ENCODE results near the gene SUGCT. TPM values are rescaled to one million over a fixed set of nuclear protein-coding genes. Genes with fewer than 3 reads are reported as not detected.
A peak's percentile ranks its signal among the peaks of the same experiment; 100 is the strongest.
"Not testable (repeated sequence)": the region's sequence is repeated elsewhere in the genome, so short reads cannot be mapped to it uniquely, and the experiment has no call there.

The SUGCT gene
- total RNA-seq, 2 experiments from 2014 or later = 1.2 to 1.9 TPM

DNA sequence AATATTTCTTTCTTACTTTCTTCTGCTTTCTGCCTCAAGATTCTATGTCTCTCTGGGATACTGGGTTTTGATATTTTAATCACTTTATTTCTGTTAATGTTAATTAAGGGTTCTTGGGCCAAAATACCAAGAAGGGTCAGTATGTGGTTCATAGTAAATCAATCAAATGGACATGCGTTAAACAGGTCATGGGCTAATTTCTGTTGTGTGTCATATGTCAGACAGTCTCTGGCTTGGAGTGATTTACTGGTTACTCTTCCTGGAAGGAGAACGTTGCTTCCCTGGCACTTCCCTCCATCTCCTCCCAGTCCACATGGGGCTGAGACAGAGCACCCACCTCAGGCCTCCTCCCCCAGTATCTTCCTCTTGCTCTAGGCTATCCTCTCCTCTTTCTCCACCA, 489.1 kb downstream of the SUGCT start:
- Mint-ChIP-seq H3K27ac (no peak overlapping the region), H3K27me3 (no peaks in the 10 kb centered on the region), H3K4me3 (no peak overlapping the region), H3K36me3 (ENCODE audit: low read depth) (no peaks in the 10 kb centered on the region), H3K9me3 (ENCODE audit: low read depth) (no peaks in the 10 kb centered on the region), H3K4me1 (no peaks in the 10 kb centered on the region)
- ChIA-PET POLR2A (no interaction called here), CTCF (no interaction called here)
- no peak for DNase-seq
- intact Hi-C loops (cut with DNase I, micrococcal nuclease) = no loop called here
- ATAC-seq = no peak

DNA sequence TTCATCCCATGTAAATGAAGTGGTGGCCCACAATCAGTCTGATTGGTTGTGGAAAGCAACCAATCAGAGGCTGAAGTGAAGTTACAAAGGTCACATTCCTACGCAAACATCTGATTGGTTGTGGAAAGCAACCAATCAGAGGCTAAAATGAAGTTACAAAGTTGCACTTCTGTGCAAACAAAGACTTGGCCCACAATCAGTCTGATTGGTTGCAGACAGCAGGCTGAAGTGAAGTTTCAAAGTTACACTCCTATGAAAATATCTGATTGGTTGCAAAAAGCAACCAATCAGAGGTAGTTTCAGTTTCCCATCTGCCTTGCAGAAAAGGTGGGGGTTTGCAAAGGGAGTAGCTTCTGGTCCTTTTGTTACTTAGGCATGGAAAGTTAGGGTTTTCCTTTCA, 492.6 kb downstream of the SUGCT start:
- DNase-seq; H3K4me1 Mint-ChIP-seq; CTCF ChIA-PET; H3K27ac Mint-ChIP-seq; H3K4me3 Mint-ChIP-seq; intact Hi-C loops (cut with DNase I, micrococcal nuclease); H3K36me3 Mint-ChIP-seq (ENCODE audit: low read depth); ATAC-seq; POLR2A ChIA-PET; H3K27me3 Mint-ChIP-seq; H3K9me3 Mint-ChIP-seq (ENCODE audit: low read depth): not testable (repeated sequence)

DNA sequence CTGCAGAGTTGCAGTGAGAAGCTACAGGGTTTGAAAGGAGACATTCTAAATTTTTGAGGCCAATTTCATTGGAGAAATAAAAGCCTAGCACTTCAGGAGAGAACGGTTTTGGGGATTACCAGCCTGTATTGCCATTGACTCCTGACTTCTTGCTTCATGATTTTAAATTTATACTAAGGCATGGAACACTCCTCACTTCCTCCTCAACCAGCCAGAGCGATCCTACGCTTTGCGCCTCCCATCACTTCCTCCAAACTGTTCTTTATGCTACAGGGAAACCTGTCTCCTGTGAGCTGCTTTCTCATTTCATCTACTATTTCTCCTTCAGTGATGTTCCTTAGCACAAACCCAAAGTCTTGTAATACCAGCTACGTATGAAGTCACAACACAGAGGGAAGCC, 495.1 kb downstream of the SUGCT start:
- H3K27me3 Mint-ChIP-seq = no peaks in the 10 kb centered on the region
- no peak overlapping the region for H3K4me3 Mint-ChIP-seq
- POLR2A ChIA-PET = no interaction called here
- no peaks in the 10 kb centered on the region for H3K4me1 Mint-ChIP-seq
- no peaks in the 10 kb centered on the region for H3K9me3 Mint-ChIP-seq (ENCODE audit: low read depth)
- ATAC-seq = no peak
- DNase-seq = no peak
- H3K36me3 Mint-ChIP-seq (ENCODE audit: low read depth) = no peaks in the 10 kb centered on the region
- H3K27ac Mint-ChIP-seq = no peak overlapping the region
- CTCF ChIA-PET = no interaction called here
- intact Hi-C loops (cut with DNase I, micrococcal nuclease) = no loop called here

DNA sequence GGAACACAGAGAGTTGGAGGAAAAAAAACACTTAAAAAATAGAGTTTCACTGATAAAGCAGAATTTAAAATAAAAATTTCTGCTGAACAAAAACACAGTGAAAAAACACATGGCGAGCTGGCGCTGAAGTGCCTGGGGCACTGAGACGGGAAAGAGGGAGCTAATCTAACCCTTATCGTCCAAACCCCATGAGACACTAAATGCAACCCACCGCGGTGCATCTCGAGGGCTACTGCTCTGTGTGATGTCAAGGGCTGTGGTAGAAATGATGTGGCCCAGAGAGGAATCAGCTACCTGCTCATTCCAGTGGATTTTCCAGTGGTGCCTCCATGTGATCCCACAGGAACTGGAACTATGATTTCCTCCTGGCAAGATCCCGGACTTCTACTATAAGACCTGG, 499.3 kb downstream of the SUGCT start:
- H3K4me3 Mint-ChIP-seq = no peak overlapping the region
- H3K36me3 Mint-ChIP-seq (ENCODE audit: low read depth) = no peaks in the 10 kb centered on the region
- DNase-seq (no peak), ATAC-seq (no peak)
- POLR2A ChIA-PET = no interaction called here
- peaks cover 1% of the 10 kb centered on the region for H3K27me3 Mint-ChIP-seq
- CTCF ChIA-PET = no interaction called here
- intact Hi-C loops (cut with DNase I, micrococcal nuclease) = no loop called here
- H3K27ac Mint-ChIP-seq = no peak overlapping the region
- H3K4me1 Mint-ChIP-seq = no peaks in the 10 kb centered on the region
- no peaks in the 10 kb centered on the region for H3K9me3 Mint-ChIP-seq (ENCODE audit: low read depth)

DNA sequence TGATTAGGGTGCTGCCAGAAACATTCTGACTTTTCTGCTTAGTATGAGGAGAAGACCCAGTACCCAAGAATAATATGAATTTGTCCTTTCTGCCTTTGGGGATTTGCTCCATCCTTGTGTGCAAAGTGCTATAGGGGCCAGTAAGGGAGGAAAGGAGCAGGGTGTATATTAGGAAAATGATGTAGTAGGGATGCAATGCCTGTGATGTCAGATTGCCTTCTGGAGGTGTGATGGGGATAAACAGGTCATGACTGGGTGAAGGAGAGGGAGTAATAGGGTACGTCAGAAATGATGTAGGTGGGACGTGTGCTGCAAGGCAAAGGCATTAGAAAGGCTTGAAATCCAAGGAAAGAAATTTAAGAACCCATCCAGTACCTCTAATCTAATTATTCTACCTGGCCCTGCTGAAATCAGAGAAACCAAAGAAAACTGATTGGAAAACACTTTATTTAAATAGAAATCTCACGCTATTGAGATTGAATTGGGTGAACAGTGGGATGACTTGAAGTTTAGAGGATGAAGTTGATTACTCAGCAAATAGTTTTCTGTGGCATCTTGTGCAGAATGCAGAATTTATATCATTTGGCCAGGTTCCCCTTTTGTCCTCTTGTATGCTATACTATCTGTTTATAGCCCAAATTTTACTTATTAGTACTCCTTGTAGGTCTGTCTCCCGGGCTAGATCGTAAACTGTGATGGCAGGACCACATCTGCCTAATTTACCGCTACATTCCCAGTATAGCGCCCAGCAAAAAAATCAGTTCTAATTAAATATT, 503.9 kb downstream of the SUGCT start:
- Mint-ChIP-seq H3K9me3 (ENCODE audit: low read depth) (no peaks in the 10 kb centered on the region), H3K27ac (no peak overlapping the region), H3K27me3 (peaks cover 2% of the 10 kb centered on the region), H3K36me3 (ENCODE audit: low read depth) (no peaks in the 10 kb centered on the region), H3K4me3 (no peak overlapping the region), H3K4me1 (no peaks in the 10 kb centered on the region)
- DNase-seq = no peak
- ChIA-PET POLR2A (no interaction called here), CTCF (interaction anchor here (0.7 to 0.8 kb wide), 2 partner anchors 24 to 29 kb away, joined by 3 read pairs; no protein-coding TSS in a partner anchor)
- intact Hi-C loops (cut with DNase I, micrococcal nuclease) = no loop called here
- ATAC-seq = no peak

DNA sequence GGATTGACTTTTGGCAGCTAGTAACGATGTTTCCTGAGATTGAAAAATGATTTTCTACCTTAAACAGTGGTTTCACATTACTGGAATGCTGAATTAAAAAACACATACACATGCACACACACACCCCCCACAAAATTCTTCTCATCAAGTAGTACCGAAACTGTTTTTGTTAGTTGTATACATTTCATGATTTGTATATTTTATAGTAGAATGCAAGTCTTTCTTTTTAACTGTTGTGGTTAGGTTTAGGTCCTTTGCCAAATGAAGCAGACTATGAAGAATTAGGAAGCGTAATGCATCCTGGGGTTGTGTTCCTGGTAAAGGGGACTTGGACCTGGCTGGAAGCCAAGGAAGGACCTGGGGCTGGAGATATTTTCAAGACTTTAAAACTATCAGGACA, 505.8 kb downstream of the SUGCT start:
- H3K27me3 Mint-ChIP-seq = peaks cover 4% of the 10 kb centered on the region
- ChIA-PET POLR2A (no interaction called here), CTCF (interaction anchor here (0.6 kb wide), 1 partner anchor 70 kb away, joined by 3 read pairs; no protein-coding TSS in a partner anchor)

DNA sequence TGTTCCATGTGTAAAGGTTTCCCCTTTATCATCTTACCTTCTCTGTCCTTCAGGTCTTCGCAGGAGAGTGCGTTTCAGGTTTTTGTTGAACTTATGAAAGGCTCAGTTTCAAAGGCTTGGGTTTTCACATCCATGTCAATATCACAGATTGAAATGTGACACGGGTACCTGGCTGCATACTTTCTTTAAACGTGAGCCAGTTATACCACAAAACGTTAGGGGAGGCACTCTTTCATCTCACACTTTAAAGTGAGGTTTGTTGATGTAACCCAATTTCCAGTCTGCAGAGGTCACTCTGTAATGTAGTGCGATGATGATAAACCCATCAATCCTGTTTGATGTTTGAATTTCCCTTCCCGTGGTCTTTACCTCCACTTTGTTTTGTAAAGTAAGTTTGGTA, 506.9 kb downstream of the SUGCT start:
- peaks cover 8% of the 10 kb centered on the region for H3K4me1 Mint-ChIP-seq
- ATAC-seq (no peak), DNase-seq (no peak)
- no peak overlapping the region for H3K27ac Mint-ChIP-seq
- peaks cover 4% of the 10 kb centered on the region for H3K27me3 Mint-ChIP-seq
- H3K4me3 Mint-ChIP-seq = no peak overlapping the region
- no peaks in the 10 kb centered on the region for H3K36me3 Mint-ChIP-seq (ENCODE audit: low read depth)
- ChIA-PET CTCF (no interaction called here), POLR2A (no interaction called here)
- H3K9me3 Mint-ChIP-seq (ENCODE audit: low read depth) = no peaks in the 10 kb centered on the region
- intact Hi-C loops (cut with DNase I, micrococcal nuclease) = no loop called here

More for the DNA sequence above, 505.8 kb downstream of the SUGCT start:
- Mint-ChIP-seq H3K36me3 (ENCODE audit: low read depth) (no peaks in the 10 kb centered on the region), H3K27ac (no peak overlapping the region), H3K9me3 (ENCODE audit: low read depth) (no peaks in the 10 kb centered on the region), H3K4me3 (no peak overlapping the region), H3K4me1 (peaks cover 8% of the 10 kb centered on the region)
- DNase-seq (no peak), ATAC-seq (no peak)
- intact Hi-C loops (cut with DNase I, micrococcal nuclease) = no loop called here

DNA sequence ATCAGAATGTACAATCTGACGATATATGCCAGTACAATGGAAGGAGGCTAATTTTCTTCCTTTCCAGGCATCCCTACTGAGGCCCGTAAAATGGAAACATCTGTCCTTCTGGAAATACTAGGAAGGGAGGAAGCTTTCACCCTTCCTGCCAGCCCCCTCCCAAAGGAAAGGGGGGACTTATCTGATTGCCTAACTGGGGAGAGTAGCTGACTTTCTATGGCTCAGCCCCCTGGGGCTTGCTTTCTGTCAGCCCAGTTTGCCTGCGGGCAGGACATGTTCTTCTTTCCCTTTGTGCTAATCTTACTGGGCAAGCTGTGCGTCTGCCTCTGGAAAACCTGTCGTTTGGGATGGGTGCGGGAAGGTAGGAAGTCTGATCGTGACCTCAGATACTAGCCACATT, 508.9 kb downstream of the SUGCT start:
- no peaks in the 10 kb centered on the region for H3K9me3 Mint-ChIP-seq (ENCODE audit: low read depth)
- no peaks in the 10 kb centered on the region for H3K36me3 Mint-ChIP-seq (ENCODE audit: low read depth)
- H3K27ac Mint-ChIP-seq = no peak overlapping the region
- intact Hi-C loops (cut with DNase I, micrococcal nuclease) = no loop called here
- peaks cover 4% of the 10 kb centered on the region for H3K27me3 Mint-ChIP-seq
- CTCF ChIA-PET = interaction anchor here (0.6 kb wide), 2 partner anchors 18 to 59 kb away, joined by 3 read pairs; no protein-coding TSS in a partner anchor
- ATAC-seq (no peak), DNase-seq (no peak)
- H3K4me3 Mint-ChIP-seq = no peak overlapping the region
- peaks cover 8% of the 10 kb centered on the region for H3K4me1 Mint-ChIP-seq
- POLR2A ChIA-PET = no interaction called here

DNA sequence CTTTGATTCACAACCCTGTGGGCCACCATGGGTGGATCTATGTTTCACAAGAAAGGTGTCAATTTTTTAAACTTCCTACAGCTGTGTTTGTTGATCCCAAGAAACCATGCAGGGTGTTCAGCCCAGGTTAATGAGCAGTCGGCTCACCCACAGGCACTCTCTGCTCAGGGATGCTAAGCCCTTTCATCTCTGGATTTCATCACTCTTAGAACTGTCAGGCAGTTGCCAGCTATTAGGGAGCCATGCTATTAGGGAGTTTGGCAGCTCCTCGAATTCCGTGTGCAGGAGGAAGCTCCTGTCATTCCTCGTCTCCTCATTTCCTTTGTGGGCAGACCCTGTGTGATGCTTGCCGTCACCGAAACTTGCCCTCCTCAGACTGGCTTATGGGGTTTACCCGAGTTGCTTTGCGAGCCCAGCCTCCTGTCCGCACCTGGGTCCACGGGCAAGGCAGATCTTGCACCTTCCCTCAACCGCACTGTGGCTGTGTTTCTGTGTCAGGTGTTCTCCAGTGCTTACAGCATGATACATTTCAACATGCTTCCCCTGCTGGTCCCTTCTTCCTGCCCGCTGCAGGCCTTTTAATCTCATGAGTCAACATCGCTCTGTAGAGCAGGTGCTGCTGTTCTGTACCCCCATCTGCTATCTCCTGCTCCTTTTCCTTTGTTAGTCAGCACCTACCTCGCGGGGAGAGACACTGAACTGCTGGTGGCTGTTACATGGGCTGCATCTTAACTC, 509.8 kb downstream of the SUGCT start:
- ChIA-PET CTCF (interaction anchor here (0.6 kb wide), 2 partner anchors 17 to 60 kb away, joined by 3 read pairs; no protein-coding TSS in a partner anchor), POLR2A (no interaction called here)
- no peak overlapping the region for H3K4me3 Mint-ChIP-seq
- peaks cover 8% of the 10 kb centered on the region for H3K4me1 Mint-ChIP-seq
- H3K36me3 Mint-ChIP-seq (ENCODE audit: low read depth) = no peaks in the 10 kb centered on the region
- peaks cover 2% of the 10 kb centered on the region for H3K27me3 Mint-ChIP-seq
- intact Hi-C loops (cut with DNase I, micrococcal nuclease) = no loop called here
- peak; percentile 52 for DNase-seq
- H3K27ac Mint-ChIP-seq = no peak overlapping the region
- no peaks in the 10 kb centered on the region for H3K9me3 Mint-ChIP-seq (ENCODE audit: low read depth)
- ATAC-seq = peak; percentile 90

DNA sequence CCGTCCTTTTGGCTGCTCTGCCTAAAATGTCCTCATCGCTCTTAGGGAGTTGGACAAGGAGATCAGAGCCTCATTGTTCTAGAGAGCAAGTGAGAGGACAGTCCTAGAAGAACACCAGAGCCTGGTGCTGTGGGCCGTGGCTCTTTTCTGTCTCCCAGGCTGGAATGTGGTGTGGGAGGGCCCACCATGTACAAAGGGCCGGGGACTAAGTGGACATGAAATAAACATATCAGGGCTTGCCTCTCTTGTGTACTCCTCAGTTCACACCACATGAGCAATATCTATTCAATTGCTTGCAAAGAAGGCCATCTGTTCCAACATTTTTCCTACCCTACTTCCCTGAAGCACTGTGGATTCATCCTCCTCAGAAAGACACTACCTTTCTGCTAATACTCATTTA, 510.4 kb downstream of the SUGCT start:
- intact Hi-C loops (cut with DNase I, micrococcal nuclease) = no loop called here
- ATAC-seq (no peak), DNase-seq (no peak)
- H3K27ac Mint-ChIP-seq = no peak overlapping the region
- H3K9me3 Mint-ChIP-seq (ENCODE audit: low read depth) = no peaks in the 10 kb centered on the region
- peaks cover 2% of the 10 kb centered on the region for H3K27me3 Mint-ChIP-seq
- H3K4me3 Mint-ChIP-seq = no peak overlapping the region
- H3K4me1 Mint-ChIP-seq = peaks cover 8% of the 10 kb centered on the region
- ChIA-PET POLR2A (no interaction called here), CTCF (no interaction called here)
- no peaks in the 10 kb centered on the region for H3K36me3 Mint-ChIP-seq (ENCODE audit: low read depth)

DNA sequence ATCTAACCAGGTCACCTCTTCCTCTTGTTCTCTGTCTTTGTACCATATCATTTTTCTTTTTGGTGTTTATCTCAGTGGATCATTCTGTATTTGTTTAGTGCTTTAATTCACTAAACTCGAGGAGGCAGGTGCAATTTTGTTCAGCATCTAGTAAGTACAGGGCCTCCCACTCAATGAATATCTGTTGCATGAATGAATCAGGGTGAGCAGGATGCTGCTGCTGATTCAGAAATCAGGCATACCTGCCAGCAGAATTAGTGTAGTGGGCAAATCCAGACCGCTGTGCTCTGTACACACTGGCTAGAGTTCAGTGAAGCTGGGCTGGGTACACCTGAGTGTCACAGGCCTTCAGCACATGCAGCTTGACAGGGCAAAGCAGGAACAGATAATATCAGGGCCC, 511.9 kb downstream of the SUGCT start:
- ChIA-PET POLR2A (no interaction called here), CTCF (no interaction called here)
- H3K4me3 Mint-ChIP-seq = no peak overlapping the region
- peaks cover 10% of the 10 kb centered on the region for H3K4me1 Mint-ChIP-seq
- peaks cover 6% of the 10 kb centered on the region for H3K9me3 Mint-ChIP-seq (ENCODE audit: low read depth)
- no peak for ATAC-seq
- H3K27me3 Mint-ChIP-seq = peaks cover 2% of the 10 kb centered on the region
- intact Hi-C loops (cut with DNase I, micrococcal nuclease) = no loop called here
- H3K36me3 Mint-ChIP-seq (ENCODE audit: low read depth) = no peaks in the 10 kb centered on the region
- DNase-seq = no peak
- no peak overlapping the region for H3K27ac Mint-ChIP-seq

DNA sequence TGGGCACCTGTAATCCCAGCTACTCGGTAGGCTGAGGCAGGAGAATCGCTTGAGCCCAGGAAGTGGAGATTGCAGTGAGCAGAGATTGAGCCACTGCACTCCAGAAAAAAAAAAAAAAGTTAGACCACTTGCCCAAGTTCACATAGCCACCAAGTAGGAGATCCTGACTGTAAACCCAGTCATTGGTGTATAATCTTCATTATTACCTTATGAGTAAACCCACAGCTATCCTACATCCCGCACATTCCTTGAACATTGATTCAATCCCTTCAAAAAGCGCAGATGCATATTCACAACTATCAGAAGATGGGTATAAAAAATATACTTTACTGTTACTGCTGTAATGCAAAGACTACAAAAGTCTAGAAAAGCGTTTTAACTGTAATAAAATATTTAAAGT, 512.9 kb downstream of the SUGCT start:
- no peak overlapping the region for H3K4me3 Mint-ChIP-seq
- peaks cover 2% of the 10 kb centered on the region for H3K27me3 Mint-ChIP-seq
- intact Hi-C loops (cut with DNase I, micrococcal nuclease) = no loop called here
- peaks cover 11% of the 10 kb centered on the region for H3K4me1 Mint-ChIP-seq
- ChIA-PET POLR2A (no interaction called here), CTCF (no interaction called here)
- H3K9me3 Mint-ChIP-seq (ENCODE audit: low read depth) = peaks cover 8% of the 10 kb centered on the region
- no peak overlapping the region for H3K27ac Mint-ChIP-seq
- DNase-seq = no peak
- no peak for ATAC-seq
- H3K36me3 Mint-ChIP-seq (ENCODE audit: low read depth) = no peaks in the 10 kb centered on the region
